Raji (cell line): ENCODE data around the gene CBLC.

Experiments used
- POLR2A ChIP-seq: IDR thresholded peaks from 2 replicates; pipeline ENCODE4 v1.6.1; 2011; ENCODE audit warnings: low read depth, low read length, control low read depth; ENCODE audit not compliant: insufficient read depth

Gene CBLC

DNA sequence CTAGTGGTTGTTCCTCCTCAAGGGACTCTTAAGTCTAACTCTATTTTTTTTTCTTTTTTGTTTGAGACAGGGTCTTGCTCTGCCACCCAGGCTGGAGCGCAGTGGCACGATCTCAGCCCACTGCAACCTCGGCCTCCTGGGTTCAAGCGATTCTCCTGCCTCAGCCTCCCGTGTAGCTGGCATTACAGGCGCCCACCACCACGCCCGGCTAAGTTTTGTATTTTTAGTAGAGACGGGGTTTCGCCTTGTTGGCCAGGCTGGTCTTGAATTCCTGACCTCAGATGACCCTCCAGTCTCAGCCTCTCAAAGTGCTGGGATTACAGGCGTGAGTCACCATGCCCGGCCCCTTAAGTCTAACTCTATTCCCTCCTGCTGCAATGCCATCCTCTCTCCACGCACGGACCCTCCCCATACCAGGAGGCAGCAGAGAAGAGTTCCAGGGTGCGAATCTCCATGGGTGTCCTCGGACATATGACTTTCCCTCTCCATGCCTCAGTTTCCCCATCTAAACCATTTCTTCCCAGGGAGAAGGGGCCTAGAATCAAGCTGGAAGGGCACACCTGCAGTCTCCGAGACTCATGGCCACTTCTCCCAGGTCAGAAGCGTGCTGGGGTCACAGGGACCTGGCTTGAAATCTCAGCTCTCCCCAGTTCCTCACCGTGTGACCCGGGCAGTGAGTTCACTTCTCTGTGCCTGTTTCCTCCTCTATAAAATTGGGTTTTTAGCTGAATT, 35.2 kb upstream of the CBLC start:
- no peak for TF ChIP-seq POLR2A

DNA sequence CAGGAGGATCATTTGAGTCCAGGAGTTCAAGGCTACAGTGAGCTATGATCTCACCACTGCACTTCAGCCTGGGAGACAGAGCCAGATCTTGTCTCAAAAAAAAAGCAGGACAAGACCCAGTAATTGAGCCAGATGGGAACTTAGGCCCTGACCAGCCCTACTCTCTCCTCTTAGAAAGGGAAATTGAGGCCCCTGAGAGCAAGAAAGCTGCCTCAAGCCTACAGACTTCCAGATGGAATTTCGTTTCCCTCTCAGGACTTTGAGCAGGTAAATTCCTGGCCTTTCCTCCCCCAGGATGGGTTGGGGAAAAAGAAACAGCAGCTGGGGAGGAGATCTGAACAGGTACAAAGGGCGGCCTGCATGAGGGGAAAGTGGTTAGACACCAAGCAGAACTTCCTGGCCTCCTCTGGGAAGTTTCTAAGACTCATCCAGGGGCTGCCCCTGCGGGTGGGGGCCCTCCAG, 32.8 kb upstream of the CBLC start:
- TF ChIP-seq POLR2A, result no peak

- TF ChIP-seq POLR2A, result no peak
Measured at GRCh38 chr19:44745341-44745831, 32.3 kb upstream of the CBLC start.

DNA sequence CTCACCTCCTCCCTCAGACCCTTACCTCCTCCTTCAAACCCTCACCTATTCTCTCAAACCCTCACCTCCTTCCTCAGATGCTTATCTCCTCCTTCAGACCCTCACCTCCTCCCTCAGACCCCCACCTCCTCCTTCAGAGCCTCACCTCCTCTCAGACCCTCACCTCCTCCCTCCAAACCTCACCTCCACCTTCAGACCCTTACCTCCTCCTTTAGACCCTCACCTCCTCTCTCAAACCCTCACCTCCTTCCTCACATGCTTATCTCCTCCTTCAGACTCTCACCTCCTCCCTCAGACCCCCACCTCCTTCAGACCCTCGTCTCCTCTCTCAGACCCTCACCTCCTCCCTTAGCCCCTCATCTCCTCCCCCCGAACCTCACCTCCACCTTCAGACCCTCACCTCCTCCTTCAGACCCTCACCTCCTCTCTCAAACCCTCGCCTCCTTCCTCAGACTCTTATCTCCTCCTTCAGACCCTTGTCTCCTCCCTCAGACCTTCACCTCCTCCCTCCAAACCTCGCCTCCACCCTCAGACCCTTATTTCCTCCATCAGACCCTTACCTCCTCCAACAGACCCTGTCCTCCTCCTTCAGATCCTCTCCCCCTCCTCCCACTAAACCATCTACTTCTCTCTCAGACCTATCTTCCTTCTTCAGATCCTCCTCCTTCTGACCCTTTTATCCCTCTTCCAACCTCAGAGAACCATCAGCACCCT, 31.6 kb upstream of the CBLC start:
- no peak for TF ChIP-seq POLR2A

GRCh38 chr19:44746616-44746945, 31.1 kb upstream of the CBLC start:
- no peak for TF ChIP-seq POLR2A

DNA sequence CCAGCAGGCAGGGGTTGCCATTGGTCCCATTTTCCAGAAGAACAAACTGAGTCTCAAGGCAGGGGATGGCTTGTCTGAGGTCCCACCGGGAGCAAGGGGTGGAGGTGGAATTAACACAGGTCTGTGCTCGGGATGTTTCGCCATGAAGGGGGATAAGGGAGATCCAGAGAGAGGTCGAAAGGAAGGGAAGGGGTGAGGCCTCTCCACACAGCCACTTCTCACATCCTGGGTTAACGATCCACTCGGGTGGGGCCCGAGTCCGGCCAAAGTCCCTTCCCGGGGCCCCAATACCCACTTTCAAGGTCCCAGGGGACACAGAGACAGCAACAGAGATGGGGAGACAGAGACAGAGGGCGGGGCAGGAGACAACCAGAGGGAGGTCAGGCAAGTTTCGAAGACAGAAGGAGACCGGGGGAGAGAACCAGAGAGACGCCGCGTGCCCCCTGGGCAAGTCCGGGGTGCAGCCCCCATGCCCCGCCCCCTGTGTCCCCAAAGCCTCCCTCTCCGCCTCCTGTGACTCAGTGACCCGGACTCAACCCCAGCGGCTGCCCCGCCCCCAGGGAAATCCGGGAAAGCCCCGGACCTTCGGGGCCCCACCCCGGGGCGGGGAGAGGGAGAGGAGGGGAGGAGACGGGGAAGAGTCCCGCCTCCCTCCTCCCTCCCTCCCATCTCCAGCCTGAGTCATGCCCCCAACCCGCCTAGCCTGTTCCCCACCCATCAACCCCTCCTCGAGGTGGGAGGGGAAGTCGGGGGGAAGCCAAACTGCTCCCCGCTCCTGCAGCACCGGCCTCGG, 30.5 kb upstream of the CBLC start:
- TF ChIP-seq POLR2A, result peak; percentile 64

DNA sequence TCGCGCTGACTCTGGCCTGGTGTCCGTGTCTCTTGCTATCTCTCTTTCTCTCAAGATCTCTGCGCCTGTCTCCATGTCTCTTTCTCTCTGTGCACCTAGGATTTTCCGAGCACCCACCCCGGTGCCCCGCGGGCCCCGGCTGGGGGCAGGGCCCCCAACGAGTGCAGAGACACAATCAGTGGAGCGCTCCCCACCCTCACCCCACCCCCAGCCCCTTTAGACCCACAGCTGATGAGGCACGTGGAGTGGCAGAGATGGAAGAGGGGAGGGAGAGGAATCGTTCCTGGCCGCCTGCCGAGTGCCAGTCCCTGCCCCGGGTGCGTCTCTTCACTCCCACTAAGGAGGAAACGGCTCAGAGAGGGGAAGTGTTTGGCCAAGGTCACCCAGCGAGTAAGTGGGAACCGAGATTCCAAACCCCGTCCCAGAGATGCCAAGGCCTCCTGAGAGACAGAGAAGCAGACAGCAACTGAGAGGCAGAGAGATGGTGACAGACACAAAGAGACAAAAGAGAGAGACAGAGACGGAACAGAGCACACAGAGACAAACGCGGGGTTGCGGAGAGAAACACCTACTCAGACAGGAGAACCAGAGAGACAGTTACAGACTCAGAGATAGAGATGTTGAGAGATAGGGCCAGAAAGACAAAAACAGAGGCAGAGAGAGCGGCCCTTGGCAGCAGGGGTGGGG, 29.8 kb upstream of the CBLC start:
- TF ChIP-seq POLR2A, result no peak

DNA sequence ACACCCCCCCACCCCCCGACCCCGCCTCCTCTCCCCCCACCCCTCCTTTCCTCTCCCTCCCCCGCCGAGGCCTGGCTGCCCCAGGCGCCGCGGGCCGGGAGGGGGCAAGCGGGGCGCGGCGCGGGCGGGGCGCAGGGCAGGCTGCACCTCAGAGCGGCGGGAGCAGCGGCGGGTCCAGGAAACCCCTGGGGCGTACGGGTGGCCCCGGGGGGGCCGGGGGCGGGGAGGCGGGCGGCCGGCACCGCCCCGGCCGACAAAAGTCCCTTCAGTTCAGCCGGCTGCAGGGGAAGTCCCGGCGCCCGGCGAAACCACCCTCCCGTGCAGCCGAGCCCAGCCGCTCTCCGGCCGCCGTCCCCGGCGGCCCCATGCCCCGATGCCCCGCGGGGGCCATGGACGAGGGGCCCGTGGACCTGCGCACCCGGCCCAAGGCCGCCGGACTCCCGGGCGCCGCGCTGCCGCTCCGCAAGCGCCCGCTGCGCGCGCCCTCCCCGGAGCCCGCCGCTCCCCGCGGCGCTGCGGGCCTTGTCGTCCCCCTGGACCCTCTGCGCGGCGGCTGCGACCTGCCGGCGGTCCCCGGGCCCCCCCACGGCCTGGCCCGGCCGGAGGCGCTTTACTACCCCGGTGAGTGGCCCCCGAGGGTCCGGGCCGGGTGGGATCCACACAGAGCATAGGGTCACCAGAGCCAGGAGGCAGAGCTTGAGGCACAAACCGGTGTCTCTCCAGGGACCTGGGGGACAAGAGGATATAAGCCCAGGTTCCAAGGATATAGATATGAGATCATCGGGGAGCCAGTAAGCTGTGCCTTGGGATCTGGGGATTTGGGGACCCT, 29.1 kb upstream of the CBLC start, which contains the start of gene BCL3:
TSS of gene BCL3 (plus strand) at position 283 of the 829 bp plus-strand sequence. CDS start at position 366, 83 bp downstream.
- no peak for TF ChIP-seq POLR2A

DNA sequence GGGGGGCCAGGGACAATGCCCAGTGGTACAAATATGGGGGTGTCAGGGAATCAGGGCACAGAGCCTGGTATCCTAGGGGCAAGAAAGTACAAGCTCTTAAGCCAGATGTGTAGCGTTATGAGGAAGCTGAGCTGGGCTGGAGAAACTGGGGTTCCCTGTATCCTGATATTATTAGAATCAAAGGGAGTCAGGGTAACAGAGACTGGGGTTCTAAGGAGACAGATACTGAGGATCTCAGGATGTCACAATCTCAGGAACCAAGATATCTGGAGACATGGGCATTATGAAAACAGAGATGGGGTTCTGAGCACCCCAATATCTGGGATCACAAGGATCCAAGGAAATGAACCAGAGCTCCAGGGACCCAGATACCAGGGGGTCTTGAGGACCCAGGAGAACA, 28.4 kb upstream of the CBLC start:
- no peak for TF ChIP-seq POLR2A

GRCh38 chr19:44749994-44750393, 27.7 kb upstream of the CBLC start:
- TF ChIP-seq POLR2A, result no peak

- TF ChIP-seq POLR2A, result no peak
Measured at GRCh38 chr19:44752123-44752815, 25.4 kb upstream of the CBLC start.

DNA sequence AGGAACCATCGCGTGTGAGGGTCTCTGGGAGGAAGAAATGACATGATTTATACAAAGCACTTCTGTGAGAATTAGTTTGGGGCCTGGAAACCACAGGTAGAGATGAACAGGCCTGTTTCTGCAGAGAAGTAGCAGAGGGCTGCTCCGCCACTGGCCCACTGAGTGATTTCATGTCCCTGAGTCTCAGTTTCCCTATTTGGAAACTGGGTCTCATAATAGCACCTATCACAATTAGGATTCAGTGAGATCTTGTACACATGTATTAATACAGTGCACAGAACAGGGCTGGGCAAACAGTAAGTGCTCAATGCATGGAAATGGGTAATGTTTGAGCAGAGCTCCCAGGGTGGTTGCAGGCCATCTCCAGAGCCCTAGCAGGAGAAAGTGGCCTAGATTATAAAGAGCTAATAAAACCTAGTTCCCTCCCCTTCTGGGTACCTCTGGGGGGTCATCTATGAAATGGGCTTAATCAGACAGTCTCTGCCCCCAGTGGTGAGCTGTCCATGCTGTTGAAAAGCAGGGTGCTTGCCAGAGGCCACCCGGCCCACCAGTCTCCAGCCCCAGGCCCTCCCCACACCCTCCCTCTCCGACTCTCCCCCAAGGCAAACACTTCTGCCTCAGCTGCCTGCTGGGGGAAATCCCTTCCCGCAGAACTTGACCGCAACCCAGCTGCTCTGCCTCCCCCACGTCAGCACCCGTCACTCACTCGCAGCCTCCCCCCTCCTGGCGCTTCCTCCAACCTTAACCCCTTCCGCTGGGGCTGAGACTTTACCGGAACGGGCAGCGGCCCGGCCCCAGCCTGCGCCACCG, 24.7 kb upstream of the CBLC start:
- no peak for TF ChIP-seq POLR2A

- no peak for TF ChIP-seq POLR2A
Measured at GRCh38 chr19:44753626-44753931, 24.1 kb upstream of the CBLC start.
